Thoracic aorta (tissue), 2 donors: ENCODE results near the gene VAT1L. TPM values are rescaled to one million over a fixed set of nuclear protein-coding genes. Genes with fewer than 3 reads are reported as not detected.

ENCODE experiments used
- ATAC-seq: fragments of 150-250 bp; one replicate; pipeline ENCODE4 v1.8.0; 2017; ENCODE audit warnings: low read depth; ENCODE audit not compliant: insufficient number of reproducible peaks, low FRiP score
- DNase-seq: peaks from one replicate; pipeline ENCODE4 v3.0.0-alpha.2; 2020; ENCODE audit warnings: low spot score
- H3K27ac ChIP-seq, 2 donors: fragments of 200-600 bp; sonication (generic); 1 replicate in 1 of 2; 2 replicates in 1 of 2; pipeline ENCODE4 v1.5.1; 2016; ENCODE audit warnings: mild to moderate bottlenecking in 2 of 2, moderate library complexity in 2 of 2
- H3K27me3 ChIP-seq: fragments of 200-600 bp; sonication (generic); replicated peaks from 2 replicates; pipeline ENCODE4 v1.6.0; 2016; ENCODE audit warnings: mild to moderate bottlenecking; ENCODE audit not compliant: insufficient read depth
- H3K36me3 ChIP-seq: fragments of 200-600 bp; sonication (generic); one replicate; pipeline ENCODE4 v1.5.1; 2016
- H3K4me1 ChIP-seq, 2 donors: fragments of 200-600 bp; sonication (generic); 1 replicate in 1 of 2; 2 replicates in 1 of 2; pipeline versions ENCODE4 v1.5.1 to v1.6.0; 2016; ENCODE audit warnings: low read depth in 2 of 2, mild to moderate bottlenecking in 1 of 2; ENCODE audit not compliant: control insufficient read depth in 1 of 2
- H3K4me3 ChIP-seq: fragments of 200-600 bp; sonication (generic); 2 replicates; pipeline ENCODE4 v1.5.1; 2016; ENCODE audit warnings: mild to moderate bottlenecking
- H3K9me3 ChIP-seq: fragments of 200-600 bp; sonication (generic); 2 replicates; pipeline ENCODE4 v1.5.1; 2016
- total RNA-seq, 2 donors: library from RNA; depleted of rRNA; stranded (reverse); fragments of >200 nt; gene quantifications; one replicate each; pipeline versions ENCODE4 v1.1.0 to v1.2.3, GENCODE V29; 2016
- TF ChIP-seq, protein P1 (sequence below): fragments of 200-600 bp; sonication (generic); IDR thresholded peaks from one replicate; pipeline ENCODE4 v1.5.1; 2019; ENCODE audit warnings: antibody characterized with exemption

Gene VAT1L
- total RNA-seq, 2 donors from 2014 or later, result 10.4 to 27.1 TPM

DNA sequence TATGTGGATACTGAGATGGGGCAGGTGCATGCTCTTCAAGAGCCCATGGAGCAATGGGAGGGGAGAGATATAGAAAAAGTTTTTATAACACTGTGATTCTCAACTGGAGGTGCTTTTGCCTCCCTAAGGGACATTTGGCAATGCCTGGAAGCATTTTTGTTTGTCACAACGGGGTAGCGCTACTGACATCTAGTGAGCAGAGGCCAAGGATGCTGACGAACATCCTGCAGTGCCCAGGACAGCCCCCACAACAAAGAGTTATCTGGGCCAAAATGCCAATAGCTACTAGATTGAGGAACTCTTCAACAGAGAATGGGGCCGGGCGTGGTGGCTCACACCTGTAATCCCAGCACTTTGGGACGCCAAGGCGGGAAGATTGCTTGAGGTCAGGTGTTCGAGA is 166.8 kb downstream of the VAT1L start:
- H3K27ac ChIP-seq, result no peak overlapping the region
- ATAC-seq, result no peak
- no peak for DNase-seq
- H3K36me3 ChIP-seq, result no peaks in the 10 kb centered on the region
- H3K27me3 ChIP-seq, result no peaks in the 10 kb centered on the region
- TF ChIP-seq, protein P1, sequence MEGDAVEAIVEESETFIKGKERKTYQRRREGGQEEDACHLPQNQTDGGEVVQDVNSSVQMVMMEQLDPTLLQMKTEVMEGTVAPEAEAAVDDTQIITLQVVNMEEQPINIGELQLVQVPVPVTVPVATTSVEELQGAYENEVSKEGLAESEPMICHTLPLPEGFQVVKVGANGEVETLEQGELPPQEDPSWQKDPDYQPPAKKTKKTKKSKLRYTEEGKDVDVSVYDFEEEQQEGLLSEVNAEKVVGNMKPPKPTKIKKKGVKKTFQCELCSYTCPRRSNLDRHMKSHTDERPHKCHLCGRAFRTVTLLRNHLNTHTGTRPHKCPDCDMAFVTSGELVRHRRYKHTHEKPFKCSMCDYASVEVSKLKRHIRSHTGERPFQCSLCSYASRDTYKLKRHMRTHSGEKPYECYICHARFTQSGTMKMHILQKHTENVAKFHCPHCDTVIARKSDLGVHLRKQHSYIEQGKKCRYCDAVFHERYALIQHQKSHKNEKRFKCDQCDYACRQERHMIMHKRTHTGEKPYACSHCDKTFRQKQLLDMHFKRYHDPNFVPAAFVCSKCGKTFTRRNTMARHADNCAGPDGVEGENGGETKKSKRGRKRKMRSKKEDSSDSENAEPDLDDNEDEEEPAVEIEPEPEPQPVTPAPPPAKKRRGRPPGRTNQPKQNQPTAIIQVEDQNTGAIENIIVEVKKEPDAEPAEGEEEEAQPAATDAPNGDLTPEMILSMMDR, result no peak
- no peak overlapping the region for H3K4me3 ChIP-seq
- no peaks in the 10 kb centered on the region for H3K4me1 ChIP-seq
- no peaks in the 10 kb centered on the region for H3K9me3 ChIP-seq

GRCh38 chr16:77956231-77956630 is 167.9 kb downstream of the VAT1L start:
- Histone ChIP-seq H3K4me3 (no peak overlapping the region), H3K27me3 (no peaks in the 10 kb centered on the region), H3K27ac (no peak overlapping the region), H3K36me3 (no peaks in the 10 kb centered on the region), H3K4me1 (no peaks in the 10 kb centered on the region), H3K9me3 (no peaks in the 10 kb centered on the region)
- TF ChIP-seq, protein P1, result no peak
- no peak for ATAC-seq
- DNase-seq, result no peak

GRCh38 chr16:77960766-77961165 is 172.4 kb downstream of the VAT1L start:
- Histone ChIP-seq H3K27ac (no peak overlapping the region), H3K27me3 (no peaks in the 10 kb centered on the region), H3K36me3 (no peaks in the 10 kb centered on the region), H3K4me3 (no peak overlapping the region), H3K4me1 (no peaks in the 10 kb centered on the region), H3K9me3 (no peaks in the 10 kb centered on the region)
- TF ChIP-seq, protein P1, result no peak
- DNase-seq (no peak), ATAC-seq (no peak)

GRCh38 chr16:77961814-77962213 is 173.4 kb downstream of the VAT1L start:
- TF ChIP-seq, protein P1, result no peak
- Histone ChIP-seq H3K9me3 (no peaks in the 10 kb centered on the region), H3K4me3 (no peak overlapping the region), H3K36me3 (no peaks in the 10 kb centered on the region), H3K4me1 (no peaks in the 10 kb centered on the region), H3K27ac (no peak overlapping the region), H3K27me3 (no peaks in the 10 kb centered on the region)
- DNase-seq (no peak), ATAC-seq (no peak)

- H3K4me3 ChIP-seq, result no peak overlapping the region
- no peaks in the 10 kb centered on the region for H3K4me1 ChIP-seq
- no peaks in the 10 kb centered on the region for H3K36me3 ChIP-seq
- H3K27ac ChIP-seq, result no peak overlapping the region
- H3K9me3 ChIP-seq, result no peaks in the 10 kb centered on the region
- no peak for DNase-seq
- ATAC-seq, result no peak
- no peaks in the 10 kb centered on the region for H3K27me3 ChIP-seq
- TF ChIP-seq, protein P1, result no peak
Observed at GRCh38 chr16:77962689-77963088, 174.3 kb downstream of the VAT1L start.
